Endothelial cell of umbilical vein (primary cell): ENCODE measurements around the gene SLAMF6. TPM values are rescaled to one million over a fixed set of nuclear protein-coding genes. Genes with fewer than 3 reads are reported as not detected.

Experiments
- BruUV-seq: library from RNA; stranded (reverse); fragments of 400-500 nt; replicated peaks from 2 replicates; lab custom pipeline; 2021; lab: Mats Ljungman, UMichigan
- CTCF ChIA-PET: fragments of 300-600, 350-600 bp; sonication (Branson Sonifier 250); formaldehyde crosslinking; loops from one replicate; lab custom pipeline; 2021; ENCODE audit warnings: antibody characterized with exemption, inconsistent platforms; lab: Charles Lee
- POLR2A ChIA-PET: fragments of 300-600, 350-600 bp; sonication (Branson Sonifier 250); formaldehyde crosslinking; loops from one replicate; lab custom pipeline; 2021; ENCODE audit warnings: antibody characterized with exemption, inconsistent platforms; lab: Charles Lee
- DNase-seq: peaks from one replicate; pipeline ENCODE4 v3.0.0-alpha.2; 2011; ENCODE audit warnings: low read depth, low spot score
- FAIRE-seq: peaks from 2 replicates; lab custom pipeline; 2011; peaks lifted over from hg19 to GRCh38; lab: Jason Lieb, UNC
- H2AFZ ChIP-seq: 2 replicates; pipeline ENCODE4 v1.6.0; 2012; ENCODE audit warnings: low read depth, low read length, control low read depth, inconsistent platforms
- H3K27ac ChIP-seq: 2 replicates; pipeline ENCODE4 v1.5.1; 2011; ENCODE audit warnings: low read depth, mild to moderate bottlenecking, control low read depth, low read length, moderate library complexity; ENCODE audit not compliant: insufficient read depth
- H3K27me3 ChIP-seq, 2 experiments: 2 replicates each; pipeline versions ENCODE4 v1.6.0 to v1.6.1; 2011; ENCODE audit warnings: low read length in 2 of 2, mixed read lengths in 1 of 2; ENCODE audit not compliant: control insufficient read depth in 2 of 2, insufficient read depth in 2 of 2
- H3K36me3 ChIP-seq, 2 experiments: 2 replicates in 1 of 2; 3 replicates in 1 of 2; pipeline ENCODE4 v1.5.1; 2011; ENCODE audit warnings: low read length in 2 of 2, mild to moderate bottlenecking in 1 of 2, moderate library complexity in 1 of 2; ENCODE audit not compliant: control insufficient read depth in 2 of 2, insufficient read depth in 2 of 2; ENCODE audit errors: extremely low read depth in 1 of 2
- H3K4me1 ChIP-seq: 3 replicates; pipeline ENCODE4 v1.5.1; 2011; ENCODE audit warnings: mild to moderate bottlenecking, low read length; ENCODE audit not compliant: control insufficient read depth, insufficient read depth; ENCODE audit errors: extremely low read depth
- H3K4me2 ChIP-seq: 2 replicates; pipeline ENCODE4 v1.6.1; 2011; ENCODE audit warnings: low read length, control low read depth, mixed read lengths; ENCODE audit not compliant: insufficient read depth
- H3K4me3 ChIP-seq, 3 experiments: fragments of 200-600 bp in 1 of 3; sonication (generic), shearing (Covaris generic) in 1 of 3; replicated peaks in 1 of 3; 2 replicates each; pipeline ENCODE4 v1.5.1; 2011 to 2016; ENCODE audit warnings: control low read depth in 3 of 3, low read length in 3 of 3, mild to moderate bottlenecking in 2 of 3, inconsistent platforms in 1 of 3, low read depth in 1 of 3, moderate library complexity in 1 of 3; ENCODE audit not compliant: insufficient read depth in 1 of 3
- H3K79me2 ChIP-seq: 2 replicates; pipeline ENCODE4 v1.6.0; 2012; ENCODE audit warnings: low read length, inconsistent platforms; ENCODE audit not compliant: control insufficient read depth, insufficient read depth
- H3K9ac ChIP-seq: replicated peaks from 2 replicates; pipeline ENCODE3; 2011; ENCODE audit warnings: low read length, control low read depth; ENCODE audit not compliant: insufficient read depth; ENCODE audit errors: extremely low read depth
- H3K9me1 ChIP-seq: replicated peaks from 3 replicates; pipeline ENCODE4 v1.6.0; 2011; ENCODE audit warnings: mild to moderate bottlenecking, low read length; ENCODE audit not compliant: control insufficient read depth, insufficient read depth; ENCODE audit errors: extremely low read depth
- H3K9me3 ChIP-seq: replicated peaks from 2 replicates; pipeline ENCODE4 v1.5.1; 2012; ENCODE audit warnings: low read length, inconsistent platforms; ENCODE audit not compliant: control insufficient read depth, insufficient read depth
- H4K20me1 ChIP-seq: replicated peaks from 2 replicates; pipeline ENCODE3; 2011; ENCODE audit warnings: mild to moderate bottlenecking, low read length; ENCODE audit not compliant: control insufficient read depth, insufficient read depth; ENCODE audit errors: extremely low read depth
- EZH2 ChIP-seq: IDR thresholded peaks from 2 replicates; pipeline ENCODE4 v1.6.1; 2012; ENCODE audit warnings: borderline replicate concordance, low read depth, mild to moderate bottlenecking, moderate library complexity, low read length, inconsistent platforms; ENCODE audit not compliant: severe bottlenecking
- FOS ChIP-seq: IDR thresholded peaks from 2 replicates; pipeline ENCODE4 v1.6.1; 2011; ENCODE audit warnings: mild to moderate bottlenecking, low read length, moderate library complexity, borderline replicate concordance; ENCODE audit not compliant: insufficient read depth
- GATA2 ChIP-seq: IDR thresholded peaks from 2 replicates; pipeline ENCODE4 v1.7.0; 2011; ENCODE audit warnings: low read depth, mild to moderate bottlenecking, moderate library complexity, mixed read lengths, low read length; ENCODE audit not compliant: insufficient read length, insufficient read depth
- JUN ChIP-seq: IDR thresholded peaks from 2 replicates; pipeline ENCODE4 v1.6.1; 2011; ENCODE audit warnings: borderline replicate concordance, low read depth; ENCODE audit not compliant: insufficient read length, insufficient read depth
- MYC ChIP-seq: IDR thresholded peaks from one replicate; pipeline ENCODE4 v1.6.1; 2011; ENCODE audit warnings: mild to moderate bottlenecking, low read depth, low read length
- POLR2A ChIP-seq: IDR thresholded peaks from 2 replicates; pipeline ENCODE4 v1.6.1; 2012; ENCODE audit warnings: low read depth, mild to moderate bottlenecking, control low read depth, low read length
- POLR2AphosphoS5 ChIP-seq: IDR thresholded peaks from 2 replicates; pipeline ENCODE4 v1.6.1; 2012; ENCODE audit warnings: low read depth, mild to moderate bottlenecking, control low read depth, low read length, moderate library complexity; ENCODE audit not compliant: insufficient read depth
- dilution Hi-C: fragments of 300-500 bp; cut with MboI; formaldehyde crosslinking; loops from one replicate; pipeline ENCODE4 v1.15.0; 2019; ENCODE audit warnings: low sequenced_read_pairs; ENCODE audit not compliant: extremely low pct_ligation_motif_present
- intact Hi-C: fragments of 100-400 bp; cut with micrococcal nuclease; formaldehyde crosslinking; loops from one replicate; pipeline ENCODE4 v1.10.0; 2022
- polyA plus RNA-seq, 4 experiments: library from polyadenylated mRNA; depleted of rRNA in 3 of 4; stranded (reverse) in 3 of 4; unstranded in 1 of 4; fragments of >200 nt; gene quantifications; 2 replicates each; pipeline versions ENCODE4 v1.2.1 to v1.2.3, GENCODE V29; 2011 to 2012; ENCODE audit warnings: missing spikeins in 1 of 4
- total RNA-seq: library from RNA; stranded (reverse); gene quantifications from 2 replicates; pipeline ENCODE4 v1.2.3, GENCODE V29; 2021
- TF ChIP-seq, protein P1 (sequence below), 2 donors: IDR thresholded peaks; 1 replicate in 1 of 2; 2 replicates in 1 of 2; pipeline ENCODE4 v1.5.1; 2011; ENCODE audit warnings: low read length in 2 of 2, mild to moderate bottlenecking in 2 of 2, moderate library complexity in 2 of 2, control low read depth in 1 of 2, inconsistent platforms in 1 of 2, low read depth in 1 of 2; ENCODE audit not compliant: insufficient read depth in 1 of 2; ENCODE audit errors: extremely low read depth in 1 of 2
- TF ChIP-seq, protein P2 (sequence below): IDR thresholded peaks from 2 replicates; pipeline ENCODE4 v1.6.1; 2011; ENCODE audit not compliant: insufficient read depth, insufficient read length

Gene SLAMF6
- total and polyA plus RNA-seq, 2 donors (not counting 3 experiments of a cell fraction or from before 2014, with no cell fraction given), result not detected

DNA sequence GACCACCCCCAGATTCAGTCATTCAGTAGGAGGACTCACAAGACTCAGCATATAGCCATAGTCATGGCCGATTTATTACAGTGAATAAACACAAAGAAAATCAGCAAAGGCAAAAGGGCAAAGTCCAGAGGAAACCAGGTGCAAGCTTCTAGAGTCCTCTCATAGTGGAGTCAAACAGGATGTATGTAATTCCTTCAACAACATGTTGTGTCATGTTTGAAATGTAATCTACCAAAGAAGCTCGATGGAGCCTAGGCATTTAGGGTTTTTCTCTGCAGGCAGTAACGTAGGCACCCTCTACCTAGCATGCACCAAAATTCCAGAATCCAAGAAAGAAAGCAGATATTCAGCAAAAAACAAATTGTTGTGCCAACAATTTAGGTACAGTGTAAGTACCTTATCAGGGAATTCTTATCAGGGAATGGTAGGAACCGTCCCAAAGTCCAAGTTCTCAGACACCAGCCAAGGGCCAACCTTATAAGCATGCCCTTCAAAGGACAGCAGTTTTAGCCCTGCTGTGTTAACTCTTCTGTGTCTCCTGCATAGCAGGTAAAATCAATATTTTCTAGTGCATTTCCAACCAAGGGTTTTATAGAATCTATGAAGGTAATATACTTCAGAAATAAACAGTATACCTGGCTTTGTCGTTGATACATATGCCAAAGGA is 16.1 kb upstream of the SLAMF6 start:
- H2AFZ ChIP-seq, result no peak overlapping the region
- intact Hi-C loops (no loop called here), dilution Hi-C loops (no loop called here)
- H3K9me1 ChIP-seq, result no peaks in the 10 kb centered on the region
- no peak overlapping the region for H3K9ac ChIP-seq
- no peak overlapping the region for H3K4me2 ChIP-seq
- no peaks in the 10 kb centered on the region for H3K36me3 ChIP-seq
- no peaks in the 10 kb centered on the region for H3K9me3 ChIP-seq
- H3K27ac ChIP-seq, result no peak overlapping the region
- no peaks in the 10 kb centered on the region for H3K79me2 ChIP-seq
- H3K4me1 ChIP-seq, result no peaks in the 10 kb centered on the region
- FAIRE-seq, result no peak
- no peak overlapping the region for H3K4me3 ChIP-seq
- ChIA-PET CTCF (no interaction called here), POLR2A (no interaction called here)
- no peaks in the 10 kb centered on the region for H4K20me1 ChIP-seq
- no TSS peak for BruUV-seq
- no peak for DNase-seq
- H3K27me3 ChIP-seq, result no peaks in the 10 kb centered on the region
- TF ChIP-seq FOS, result no peak
- TF ChIP-seq POLR2A, result no peak
- TF ChIP-seq, protein P1, sequence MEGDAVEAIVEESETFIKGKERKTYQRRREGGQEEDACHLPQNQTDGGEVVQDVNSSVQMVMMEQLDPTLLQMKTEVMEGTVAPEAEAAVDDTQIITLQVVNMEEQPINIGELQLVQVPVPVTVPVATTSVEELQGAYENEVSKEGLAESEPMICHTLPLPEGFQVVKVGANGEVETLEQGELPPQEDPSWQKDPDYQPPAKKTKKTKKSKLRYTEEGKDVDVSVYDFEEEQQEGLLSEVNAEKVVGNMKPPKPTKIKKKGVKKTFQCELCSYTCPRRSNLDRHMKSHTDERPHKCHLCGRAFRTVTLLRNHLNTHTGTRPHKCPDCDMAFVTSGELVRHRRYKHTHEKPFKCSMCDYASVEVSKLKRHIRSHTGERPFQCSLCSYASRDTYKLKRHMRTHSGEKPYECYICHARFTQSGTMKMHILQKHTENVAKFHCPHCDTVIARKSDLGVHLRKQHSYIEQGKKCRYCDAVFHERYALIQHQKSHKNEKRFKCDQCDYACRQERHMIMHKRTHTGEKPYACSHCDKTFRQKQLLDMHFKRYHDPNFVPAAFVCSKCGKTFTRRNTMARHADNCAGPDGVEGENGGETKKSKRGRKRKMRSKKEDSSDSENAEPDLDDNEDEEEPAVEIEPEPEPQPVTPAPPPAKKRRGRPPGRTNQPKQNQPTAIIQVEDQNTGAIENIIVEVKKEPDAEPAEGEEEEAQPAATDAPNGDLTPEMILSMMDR (IDR thresholded peaks at IDR 0.05; ENCODE audit: extremely low read depth in 1 of 2, insufficient read depth in 1 of 2, low read depth in 1 of 2, low read length in 2 of 2), result no peak
- TF ChIP-seq, protein P2, sequence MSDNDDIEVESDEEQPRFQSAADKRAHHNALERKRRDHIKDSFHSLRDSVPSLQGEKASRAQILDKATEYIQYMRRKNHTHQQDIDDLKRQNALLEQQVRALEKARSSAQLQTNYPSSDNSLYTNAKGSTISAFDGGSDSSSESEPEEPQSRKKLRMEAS, result no peak
- TF ChIP-seq JUN, result no peak
- TF ChIP-seq EZH2, result no peak
- no peak for TF ChIP-seq MYC
- no peak for TF ChIP-seq GATA2
- TF ChIP-seq POLR2AphosphoS5, result no peak
